Erythroblast (primary cell): ENCODE results near the gene BIRC7.

ENCODE experiments used
- GATA1 ChIP-seq: IDR thresholded peaks from 2 replicates; pipeline ENCODE4 v1.6.1; 2011; ENCODE audit warnings: low read depth, mild to moderate bottlenecking, control low read depth, low read length, moderate library complexity
- POLR2A ChIP-seq: IDR thresholded peaks from 2 replicates; pipeline ENCODE4 v1.6.1; 2011; ENCODE audit warnings: mild to moderate bottlenecking, low read length

DNA sequence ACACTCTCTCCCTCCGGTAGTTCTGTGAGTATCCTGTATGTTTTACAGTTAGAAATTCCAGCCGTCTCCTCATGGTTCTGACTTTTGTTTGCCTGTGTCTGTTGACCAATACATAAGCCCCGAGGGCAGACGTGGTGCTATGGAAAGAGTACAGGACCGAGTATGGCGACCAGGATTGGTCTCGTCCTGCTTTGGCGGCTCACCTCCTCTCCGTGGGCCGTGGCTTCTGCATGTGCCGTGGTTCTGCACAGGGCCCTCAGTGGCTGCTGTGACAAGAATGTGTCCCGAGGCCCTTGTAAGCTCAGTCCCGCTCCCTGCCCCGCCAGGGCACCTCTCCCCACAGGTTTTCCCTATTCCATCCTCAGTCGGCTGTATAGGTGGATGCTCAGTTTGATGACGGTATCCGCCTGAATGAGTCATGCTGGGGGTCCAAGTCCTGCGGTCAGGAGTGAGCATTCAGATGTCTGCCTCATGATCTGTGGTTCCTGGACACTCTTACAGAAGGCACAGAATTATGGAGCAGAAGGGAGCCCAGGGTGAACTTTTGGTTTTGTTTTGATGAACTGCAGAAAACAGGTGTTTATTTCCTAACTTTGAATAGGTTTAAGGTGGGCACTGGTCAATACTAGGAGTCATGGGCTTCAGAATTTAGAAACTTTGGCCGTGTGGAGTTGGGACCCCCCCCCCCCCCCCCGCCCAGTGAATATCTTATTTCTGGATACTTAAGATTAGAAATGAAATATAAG, 38.1 kb downstream of the BIRC7 start:
- TF ChIP-seq POLR2A (no peak), GATA1 (no peak)
